K562 (cell line): ENCODE measurements around the gene UNC119B. TPM values are rescaled to one million over a fixed set of nuclear protein-coding genes. Genes with fewer than 3 reads are reported as not detected.
A peak's percentile ranks its signal among the peaks of the same experiment; 100 is the strongest.

Experiments
- ARID1B ChIP-seq: fragments of 450-650 bp; IDR thresholded peaks from 2 replicates; pipeline ENCODE4 v1.6.1; 2016; ENCODE audit warnings: antibody characterized with exemption, mild to moderate bottlenecking, inconsistent platforms
- BRF2 ChIP-seq: IDR thresholded peaks from 3 replicates; pipeline ENCODE4 v1.6.1; 2011; ENCODE audit warnings: borderline replicate concordance, mild to moderate bottlenecking; ENCODE audit not compliant: insufficient read length, insufficient read depth
- CEBPB ChIP-seq: fragments of 450-650 bp; IDR thresholded peaks from 2 replicates; pipeline ENCODE4 v1.6.1; 2016; ENCODE audit warnings: missing genetic modification characterization, missing compliant biosample characterization
- CREM ChIP-seq: IDR thresholded peaks from 2 replicates; pipeline ENCODE4 v1.6.1; 2014; ENCODE audit warnings: antibody characterized with exemption, low read depth
- ESRRB ChIP-seq: fragments of 250-450 bp; sonication (Bioruptor Pico); IDR thresholded peaks from 2 replicates; pipeline ENCODE4 v1.5.0; 2020; ENCODE audit warnings: mild to moderate bottlenecking, moderate library complexity, borderline replicate concordance
- EZH2 ChIP-seq: IDR thresholded peaks from 2 replicates; pipeline ENCODE4 v1.6.1; 2012; ENCODE audit warnings: low read depth, mild to moderate bottlenecking, inconsistent platforms, low read length, borderline replicate concordance
- GABPB1 ChIP-seq: sonication (generic); formaldehyde crosslinking; IDR thresholded peaks from 2 replicates; pipeline ENCODE4 v1.8.0; 2022; ENCODE audit warnings: mild to moderate bottlenecking, missing genetic modification reagents
- HDAC3 ChIP-seq: fragments of 450-650 bp; IDR thresholded peaks from 2 replicates; pipeline ENCODE4 v1.6.1; 2018; ENCODE audit warnings: borderline replicate concordance, mild to moderate bottlenecking, moderate library complexity; ENCODE audit not compliant: partially characterized antibody
- HMGXB4 ChIP-seq: sonication (generic); formaldehyde crosslinking; IDR thresholded peaks from 2 replicates; pipeline ENCODE4 v1.8.1; 2023; ENCODE audit warnings: mild to moderate bottlenecking, missing genetic modification reagents
- HSF4 ChIP-seq: fragments of 250-450 bp; sonication (Bioruptor Pico); IDR thresholded peaks from 2 replicates; pipeline ENCODE4 v2.1.2; 2022; ENCODE audit warnings: mild to moderate bottlenecking, moderate library complexity, borderline replicate concordance
- IRF1 ChIP-seq: sonication (generic); formaldehyde crosslinking; IDR thresholded peaks from 2 replicates; pipeline ENCODE4 v1.8.0; 2022; ENCODE audit warnings: missing genetic modification reagents, mild to moderate bottlenecking, borderline replicate concordance
- MAFK ChIP-seq: IDR thresholded peaks from 2 replicates; pipeline ENCODE4 v1.6.1; 2011; ENCODE audit warnings: low read length, improper control_type of control experiment
- PPARD ChIP-seq: fragments of 250-450 bp; sonication (Bioruptor Pico); IDR thresholded peaks from 2 replicates; pipeline ENCODE4 v1.8.0; 2022; ENCODE audit warnings: inconsistent platforms, mild to moderate bottlenecking, moderate library complexity
- RBM34 ChIP-seq: fragments of 200-400 bp; formaldehyde crosslinking; IDR thresholded peaks from 2 replicates; pipeline ENCODE4 v1.6.1; 2018; ENCODE audit warnings: low read length, borderline replicate concordance; ENCODE audit not compliant: insufficient read depth
- SUPT5H ChIP-seq: fragments of 450-650 bp; IDR thresholded peaks from 2 replicates; pipeline ENCODE4 v1.6.1; 2016
- XRCC3 ChIP-seq: fragments of 450-650 bp; IDR thresholded peaks from 2 replicates; pipeline ENCODE4 v1.6.1; 2017; ENCODE audit warnings: mild to moderate bottlenecking, moderate library complexity
- ZBTB9 ChIP-seq: fragments of 450-650 bp; formaldehyde crosslinking; IDR thresholded peaks from 2 replicates; pipeline ENCODE4 v1.4.0; 2020; ENCODE audit warnings: mild to moderate bottlenecking, moderate library complexity
- ZNF518B ChIP-seq: fragments of 250-450 bp; sonication (Bioruptor Pico); IDR thresholded peaks from 2 replicates; pipeline ENCODE4 v1.5.0; 2021; ENCODE audit warnings: mild to moderate bottlenecking, moderate library complexity
- ZNF551 ChIP-seq: fragments of 250-450 bp; sonication (Bioruptor Pico); IDR thresholded peaks from 2 replicates; pipeline ENCODE4 v1.5.0; 2021; ENCODE audit warnings: mild to moderate bottlenecking, moderate library complexity
- polyA plus RNA-seq, 8 experiments: library from polyadenylated mRNA; depleted of rRNA in 4 of 8; stranded (reverse) in 5 of 8; unstranded in 3 of 8; fragments of >200 nt; fragmentation: Nextera tagmentation in 2 of 8; fragmentation: Illumina TruSeq in 1 of 8; extraction: Ambion mirVana in 2 of 8; extraction: Trizol in 1 of 8; gene quantifications; 2 replicates each; pipeline versions ENCODE4 v1.2.1 to v1.2.3, GENCODE V29; 2011 to 2014; ENCODE audit warnings: inconsistent platforms in 1 of 8, missing spikeins in 1 of 8
- total RNA-seq, 7 experiments: library from RNA; depleted of rRNA in 6 of 7; stranded (reverse); fragments of >200 nt in 6 of 7; fragmentation: Illumina TruSeq in 2 of 7; extraction: Trizol in 2 of 7; gene quantifications; 2 replicates each; pipeline versions ENCODE4 v1.2.1 to v1.2.3, GENCODE V29; 2011 to 2021; ENCODE audit warnings: low replicate concordance in 1 of 7

UNC119B gene
- total and polyA plus RNA-seq, 9 of the 15 experiments (the other 6 are each of a cell fraction or from before 2014, with no cell fraction given), result 4.0 to 34.5 (median 15.1) TPM

- TF ChIP-seq ZNF551, result no peak
- TF ChIP-seq HDAC3, result no peak
- TF ChIP-seq HSF4, result no peak
- TF ChIP-seq MAFK, result no peak
- TF ChIP-seq ESRRB (CRISPR knock-in tag), result peak; percentile 29; the same call in 1 of the 2 replicates
- TF ChIP-seq ZBTB9, result peak; percentile 95
- TF ChIP-seq XRCC3, result no peak
- peak; percentile 28; the same call in 1 of the 2 replicates for TF ChIP-seq ARID1B
- no peak for TF ChIP-seq ZNF518B (CRISPR knock-in tag)
- TF ChIP-seq BRF2, result no peak
- TF ChIP-seq PPARD (CRISPR knock-in tag), result no peak
- TF ChIP-seq CREM, result peak; percentile 78
- TF ChIP-seq GABPB1 (CRISPR knock-in tag), result peak; percentile 100
- 0 out of 2 replicates have a peak, but pooled peaks have one; percentile 35 for TF ChIP-seq HMGXB4 (CRISPR knock-in tag)
- TF ChIP-seq IRF1, result no peak
- no peak for TF ChIP-seq RBM34
- no peak for TF ChIP-seq EZH2
- peak; percentile 73 for TF ChIP-seq SUPT5H
- TF ChIP-seq CEBPB (tag), result no peak
Measured at GRCh38 chr12:120686690-120687577, 23.3 kb upstream of the UNC119B start, which contains the start of gene MLEC (continued).
